SK-N-MC (cell line): ENCODE results near the gene ZNF460.

Source experiments
- DNase-seq: peaks from one replicate; pipeline ENCODE4 v3.0.0-alpha.2; 2011; ENCODE audit warnings: low read depth, low spot score
- H3K27ac ChIP-seq: fragments of 200-600 bp; sonication (generic); 2 replicates; pipeline ENCODE4 v1.5.1; 2016; ENCODE audit warnings: mixed run types
- H3K36me3 ChIP-seq: fragments of 200-600 bp; sonication (generic); 2 replicates; pipeline ENCODE4 v1.6.1; 2017; ENCODE audit warnings: antibody characterized with exemption, low read length, mixed read lengths; ENCODE audit not compliant: insufficient read depth
- H3K4me3 ChIP-seq: fragments of 200-600 bp; sonication (generic); 2 replicates; pipeline ENCODE4 v1.5.1; 2016
- H3K9ac ChIP-seq: fragments of 200-600 bp; sonication (generic); 2 replicates; pipeline ENCODE4 v1.8.0; 2017; ENCODE audit warnings: mixed run types, mixed read lengths; ENCODE audit not compliant: insufficient read length
- H3K9me3 ChIP-seq: fragments of 200-600 bp; sonication (generic); 2 replicates; pipeline ENCODE4 v1.6.1; 2017; ENCODE audit warnings: low read depth, mild to moderate bottlenecking, antibody characterized with exemption, low read length, moderate library complexity, mixed read lengths
- EZH2 ChIP-seq: fragments of 200-600 bp; sonication (generic); IDR thresholded peaks from one replicate; pipeline ENCODE4 v1.6.1; 2017; ENCODE audit warnings: antibody characterized with exemption
- FOXP2 ChIP-seq: optimal IDR thresholded peaks from 2 replicates; pipeline ENCODE3; 2011; ENCODE audit warnings: mild to moderate bottlenecking, moderate library complexity; ENCODE audit not compliant: insufficient read depth; ENCODE audit errors: extremely low read length, control extremely low read depth
- POLR2AphosphoS5 ChIP-seq: IDR thresholded peaks from 2 replicates; pipeline ENCODE4 v1.6.1; 2012; ENCODE audit warnings: mild to moderate bottlenecking, low read depth, low read length, borderline replicate concordance

Gene ZNF460

DNA sequence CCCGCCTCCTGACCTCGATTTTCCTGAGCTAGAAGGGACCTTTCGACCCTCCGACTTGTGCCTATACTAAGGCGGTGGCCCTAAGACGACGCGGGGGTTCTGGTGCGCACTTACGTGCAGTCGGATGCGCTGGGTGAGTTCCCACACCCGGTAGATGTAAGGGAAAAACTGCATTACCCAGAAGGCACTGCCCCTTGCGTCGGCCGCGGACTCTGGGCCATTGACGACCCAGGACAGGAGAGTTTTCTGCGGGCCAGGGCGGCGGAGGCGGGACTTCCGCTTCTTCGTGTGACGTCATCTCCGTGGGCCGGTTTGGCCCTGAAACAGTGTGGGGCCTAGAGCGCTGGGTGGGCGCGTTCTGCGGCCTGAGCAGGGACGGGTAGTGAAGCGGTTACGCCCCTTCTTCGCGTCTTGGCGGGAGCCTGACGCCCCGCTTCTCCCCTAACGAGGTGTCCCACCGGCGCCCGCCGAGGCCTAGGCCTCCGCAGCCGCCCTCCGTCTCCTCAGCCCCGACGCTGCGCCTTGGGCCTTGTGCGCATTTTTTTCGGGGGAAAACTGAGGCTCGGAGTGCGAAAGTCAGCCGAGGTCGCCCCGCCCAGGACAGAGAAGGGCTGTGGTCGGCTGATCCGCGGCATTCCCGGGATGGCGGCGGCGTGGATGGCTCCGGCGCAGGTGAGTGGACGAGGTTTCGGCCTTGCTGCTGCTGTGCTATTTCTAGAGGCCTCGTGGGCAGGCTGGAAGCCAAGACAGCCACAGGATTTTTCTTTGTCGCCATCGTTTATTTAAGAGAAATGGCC lies at the start of gene ZNF460:
TSS of gene ZNF460 (plus strand) at position 321 of the 797 bp plus-strand sequence. CDS start at position 643, 322 bp downstream.
- peak; percentile 81 for DNase-seq
- TF ChIP-seq EZH2 = no peak
- TF ChIP-seq POLR2AphosphoS5 = peak; percentile 52; the same call in 1 of the 2 replicates
- TF ChIP-seq FOXP2 = no peak
- peak within 1 kb of the TSS; percentile 94 for H3K27ac ChIP-seq

GRCh38 chr19:57231686-57232085 lies 48.6 kb upstream of the ZNF460 start:
- Histone ChIP-seq H3K9me3 (no peaks in the 10 kb centered on the region), H3K36me3 (no peaks in the 10 kb centered on the region), H3K27ac (no peak overlapping the region), H3K9ac (no peak overlapping the region), H3K4me3 (no peak overlapping the region)
- DNase-seq = no peak
- no peak for TF ChIP-seq EZH2
- no peak for TF ChIP-seq POLR2AphosphoS5
- no peak for TF ChIP-seq FOXP2

More for the DNA sequence above, at the start of gene ZNF460:
- Histone ChIP-seq H3K36me3 (peaks cover 38% of the 10 kb centered on the region), H3K9me3 (peaks cover 4% of the 10 kb centered on the region; the same call in 1 of the 2 replicates), H3K4me3 (peak within 1 kb of the TSS; percentile 82), H3K9ac (peak within 1 kb of the TSS; percentile 96)

GRCh38 chr19:57233207-57233606 lies 47.1 kb upstream of the ZNF460 start:
- TF ChIP-seq FOXP2 = no peak
- no peak for TF ChIP-seq EZH2
- TF ChIP-seq POLR2AphosphoS5 = no peak
- no peak overlapping the region for H3K9ac ChIP-seq
- no peaks in the 10 kb centered on the region for H3K36me3 ChIP-seq
- H3K27ac ChIP-seq = no peak overlapping the region
- no peaks in the 10 kb centered on the region for H3K9me3 ChIP-seq
- DNase-seq = no peak
- no peak overlapping the region for H3K4me3 ChIP-seq

- TF ChIP-seq POLR2AphosphoS5 = no peak
- no peak for TF ChIP-seq FOXP2
- TF ChIP-seq EZH2 = no peak
- no peak for DNase-seq
- peaks cover 11% of the 10 kb centered on the region; the same call in 1 of the 2 replicates for H3K36me3 ChIP-seq
- peak overlapping the region; percentile 96 for H3K4me3 ChIP-seq
- no peaks in the 10 kb centered on the region for H3K9me3 ChIP-seq
- H3K9ac ChIP-seq = peak overlapping the region; percentile 93
- H3K27ac ChIP-seq = no peak overlapping the region
Measured at GRCh38 chr19:57239982-57240310, 40.3 kb upstream of the ZNF460 start.

GRCh38 chr19:57240311-57241090 lies 39.8 kb upstream of the ZNF460 start, which contains the start of gene ZNF805:
Gene ZNF805 (plus strand): TSS chr19:57240632. CDS start chr19:57240892, 260 bp downstream.
- Histone ChIP-seq H3K9ac (peak within 1 kb of the TSS; percentile 93), H3K4me3 (peak within 1 kb of the TSS; percentile 96), H3K27ac (peak within 1 kb of the TSS; percentile 5; the same call in 1 of the 2 replicates), H3K9me3 (no peaks in the 10 kb centered on the region), H3K36me3 (peaks cover 14% of the 10 kb centered on the region; the same call in 1 of the 2 replicates)
- peak; percentile 44 for DNase-seq
- TF ChIP-seq EZH2 (no peak), POLR2AphosphoS5 (peak; percentile 85)

- H3K9ac ChIP-seq = peak overlapping the region; percentile 93
- H3K4me3 ChIP-seq = peak overlapping the region; percentile 96
- H3K36me3 ChIP-seq = peaks cover 14% of the 10 kb centered on the region; the same call in 1 of the 2 replicates
- H3K9me3 ChIP-seq = no peaks in the 10 kb centered on the region
- DNase-seq = no peak
- 0 out of 2 replicates have a peak overlapping the region, but pooled peaks have one; percentile 5 for H3K27ac ChIP-seq
- TF ChIP-seq POLR2AphosphoS5 (no peak), EZH2 (no peak), FOXP2 (no peak)
Measured at GRCh38 chr19:57241176-57241575, 39.1 kb upstream of the ZNF460 start.

DNA sequence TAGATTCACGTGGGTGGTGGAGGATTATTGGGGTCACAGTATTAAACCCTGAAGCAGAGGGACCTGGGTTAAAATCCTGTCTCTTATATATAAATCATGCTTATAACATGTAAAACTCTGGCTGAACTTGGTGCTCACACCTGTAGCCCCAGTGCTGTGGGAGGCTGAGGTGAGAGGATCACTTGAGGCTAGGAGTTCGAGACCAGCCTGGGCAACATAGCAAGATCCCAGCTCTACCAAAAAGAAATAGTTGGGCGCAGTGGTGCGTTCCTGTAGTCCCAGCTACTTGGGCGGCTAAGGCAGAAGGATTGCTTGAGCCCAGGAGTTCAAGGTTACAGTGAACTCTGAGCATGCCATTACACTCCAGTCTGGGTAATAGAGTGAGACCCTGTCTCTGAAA lies 37.5 kb upstream of the ZNF460 start:
- no peak overlapping the region for H3K27ac ChIP-seq
- H3K9ac ChIP-seq = no peak overlapping the region
- peaks cover 24% of the 10 kb centered on the region; the same call in 1 of the 2 replicates for H3K36me3 ChIP-seq
- TF ChIP-seq EZH2 (no peak), FOXP2 (no peak), POLR2AphosphoS5 (no peak)
- H3K9me3 ChIP-seq = no peaks in the 10 kb centered on the region
- DNase-seq = no peak
- no peak overlapping the region for H3K4me3 ChIP-seq

- TF ChIP-seq FOXP2 (no peak), EZH2 (no peak), POLR2AphosphoS5 (no peak)
- Histone ChIP-seq H3K36me3 (peaks cover 36% of the 10 kb centered on the region; the same call in 1 of the 2 replicates), H3K9me3 (no peaks in the 10 kb centered on the region), H3K4me3 (no peak overlapping the region), H3K9ac (no peak overlapping the region), H3K27ac (no peak overlapping the region)
- DNase-seq = no peak
Measured at GRCh38 chr19:57244513-57244912, 35.8 kb upstream of the ZNF460 start.
